Mucosa of rectum (tissue), 2 donors: ENCODE results near the gene LYST.

ENCODE experiments used
- H3K27ac ChIP-seq, 2 donors: one replicate each; pipeline ENCODE4 v1.7.0; 2013; ENCODE audit warnings: inconsistent platforms in 2 of 2, low read depth in 2 of 2, low read length in 2 of 2
- H3K27me3 ChIP-seq, 2 donors: one replicate each; pipeline ENCODE4 v1.7.0; 2013; ENCODE audit warnings: low read length in 2 of 2; ENCODE audit not compliant: control insufficient read depth in 2 of 2, insufficient read depth in 2 of 2
- H3K36me3 ChIP-seq, 2 donors: one replicate each; pipeline ENCODE4 v1.7.0; 2013; ENCODE audit warnings: low read length in 2 of 2; ENCODE audit not compliant: control insufficient read depth in 2 of 2, insufficient read depth in 2 of 2
- H3K4me1 ChIP-seq, 2 donors: one replicate each; pipeline ENCODE4 v1.7.0; 2013; ENCODE audit warnings: low read length in 2 of 2, mild to moderate bottlenecking in 1 of 2; ENCODE audit not compliant: control insufficient read depth in 2 of 2, insufficient read depth in 2 of 2
- H3K4me3 ChIP-seq, 2 donors: one replicate each; pipeline ENCODE4 v1.7.0; 2013; ENCODE audit warnings: low read length in 2 of 2
- H3K9ac ChIP-seq, 2 donors: one replicate each; pipeline ENCODE4 v1.7.0; 2013; ENCODE audit warnings: low read length in 2 of 2, low read depth in 1 of 2, mild to moderate bottlenecking in 1 of 2
- H3K9me3 ChIP-seq, 2 donors: one replicate each; pipeline ENCODE4 v1.7.0; 2013; ENCODE audit warnings: low read length in 2 of 2; ENCODE audit not compliant: control insufficient read depth in 2 of 2
- donor health status: healthy.
- donor health status: Normal muscosa, but diverticular disease.

LYST gene

GRCh38 chr1:235823684-235824083 lies 43.0 kb downstream of the LYST start:
- no peaks in the 10 kb centered on the region for H3K9me3 ChIP-seq
- H3K4me1 ChIP-seq = no peaks in the 10 kb centered on the region
- no peak overlapping the region for H3K27ac ChIP-seq
- H3K36me3 ChIP-seq = no peaks in the 10 kb centered on the region
- H3K4me3 ChIP-seq = no peak overlapping the region
- no peaks in the 10 kb centered on the region for H3K27me3 ChIP-seq
- no peak overlapping the region for H3K9ac ChIP-seq

- Histone ChIP-seq H3K27ac (no peak overlapping the region), H3K4me3 (no peak overlapping the region), H3K9ac (no peak overlapping the region), H3K4me1 (no peaks in the 10 kb centered on the region), H3K9me3 (no peaks in the 10 kb centered on the region), H3K27me3 (no peaks in the 10 kb centered on the region), H3K36me3 (no peaks in the 10 kb centered on the region)
Observed at GRCh38 chr1:235822685-235823084, 44.0 kb downstream of the LYST start.

GRCh38 chr1:235821361-235821981 lies 45.2 kb downstream of the LYST start:
- Histone ChIP-seq H3K27ac (no peak overlapping the region), H3K9ac (no peak overlapping the region), H3K4me1 (no peaks in the 10 kb centered on the region)

GRCh38 chr1:235820061-235820460 lies 46.6 kb downstream of the LYST start:
- Histone ChIP-seq H3K36me3 (no peaks in the 10 kb centered on the region), H3K4me1 (no peaks in the 10 kb centered on the region), H3K27me3 (no peaks in the 10 kb centered on the region), H3K4me3 (no peak overlapping the region), H3K9me3 (no peaks in the 10 kb centered on the region), H3K9ac (no peak overlapping the region), H3K27ac (no peak overlapping the region)

More at GRCh38 chr1:235821361-235821981, 45.2 kb downstream of the LYST start:
- Histone ChIP-seq H3K27me3 (no peaks in the 10 kb centered on the region), H3K4me3 (no peak overlapping the region), H3K9me3 (no peaks in the 10 kb centered on the region), H3K36me3 (no peaks in the 10 kb centered on the region)

GRCh38 chr1:235818632-235819136 lies 48.0 kb downstream of the LYST start:
- no peaks in the 10 kb centered on the region for H3K27me3 ChIP-seq
- no peak overlapping the region for H3K4me3 ChIP-seq
- no peaks in the 10 kb centered on the region for H3K9me3 ChIP-seq
- no peaks in the 10 kb centered on the region for H3K4me1 ChIP-seq
- H3K9ac ChIP-seq = no peak overlapping the region
- no peaks in the 10 kb centered on the region for H3K36me3 ChIP-seq
- H3K27ac ChIP-seq = no peak overlapping the region

- no peaks in the 10 kb centered on the region for H3K36me3 ChIP-seq
- H3K27me3 ChIP-seq = no peaks in the 10 kb centered on the region
- H3K4me1 ChIP-seq = no peaks in the 10 kb centered on the region
- no peak overlapping the region for H3K27ac ChIP-seq
- H3K4me3 ChIP-seq = no peak overlapping the region
- H3K9ac ChIP-seq = no peak overlapping the region
- no peaks in the 10 kb centered on the region for H3K9me3 ChIP-seq
Observed at GRCh38 chr1:235817101-235817728, 49.5 kb downstream of the LYST start.

- Histone ChIP-seq H3K9me3 (no peaks in the 10 kb centered on the region), H3K4me3 (no peak overlapping the region), H3K36me3 (peaks cover 7 to 10% of the 10 kb centered on the region in 2 donors), H3K27me3 (no peaks in the 10 kb centered on the region), H3K9ac (no peak overlapping the region), H3K27ac (no peak overlapping the region), H3K4me1 (no peaks in the 10 kb centered on the region)
Observed at GRCh38 chr1:235809688-235810397, 56.9 kb downstream of the LYST start.

GRCh38 chr1:235808223-235808622 lies 58.5 kb downstream of the LYST start:
- no peak overlapping the region for H3K4me3 ChIP-seq
- no peaks in the 10 kb centered on the region for H3K27me3 ChIP-seq
- H3K27ac ChIP-seq = no peak overlapping the region
- no peak overlapping the region for H3K9ac ChIP-seq
- peaks cover 7 to 13% of the 10 kb centered on the region in 2 donors for H3K36me3 ChIP-seq
- H3K4me1 ChIP-seq = no peaks in the 10 kb centered on the region
- no peaks in the 10 kb centered on the region for H3K9me3 ChIP-seq

GRCh38 chr1:235806123-235806522 lies 60.6 kb downstream of the LYST start:
- Histone ChIP-seq H3K27ac (no peak overlapping the region), H3K27me3 (no peaks in the 10 kb centered on the region), H3K9me3 (no peaks in the 10 kb centered on the region), H3K4me1 (no peaks in the 10 kb centered on the region), H3K36me3 (peaks cover 7 to 13% of the 10 kb centered on the region in 2 donors), H3K4me3 (no peak overlapping the region), H3K9ac (no peak overlapping the region)
